Prostate gland (tissue), 2 donors: ENCODE data around the gene SULF2.

Experiments used
- POLR2A ChIP-seq: fragments of 450-650 bp; IDR thresholded peaks from one replicate; pipeline ENCODE4 v1.6.1; 2016; ENCODE audit warnings: antibody characterized with exemption, mild to moderate bottlenecking
- POLR2AphosphoS5 ChIP-seq: sonication (generic); formaldehyde crosslinking; IDR thresholded peaks from one replicate; pipeline ENCODE4 v1.6.1; 2017; ENCODE audit warnings: antibody characterized with exemption
- TF ChIP-seq, protein P1 (sequence below), 4 experiments: fragments of 200-600 bp in 2 of 4; fragments of 450-650 bp in 2 of 4; sonication (generic) in 2 of 4; IDR thresholded peaks; 1 replicate in 3 of 4; 2 replicates in 1 of 4; pipeline ENCODE4 v1.5.1; 2016 to 2019; ENCODE audit warnings: antibody characterized with exemption in 4 of 4, mild to moderate bottlenecking in 2 of 4, moderate library complexity in 2 of 4

DNA sequence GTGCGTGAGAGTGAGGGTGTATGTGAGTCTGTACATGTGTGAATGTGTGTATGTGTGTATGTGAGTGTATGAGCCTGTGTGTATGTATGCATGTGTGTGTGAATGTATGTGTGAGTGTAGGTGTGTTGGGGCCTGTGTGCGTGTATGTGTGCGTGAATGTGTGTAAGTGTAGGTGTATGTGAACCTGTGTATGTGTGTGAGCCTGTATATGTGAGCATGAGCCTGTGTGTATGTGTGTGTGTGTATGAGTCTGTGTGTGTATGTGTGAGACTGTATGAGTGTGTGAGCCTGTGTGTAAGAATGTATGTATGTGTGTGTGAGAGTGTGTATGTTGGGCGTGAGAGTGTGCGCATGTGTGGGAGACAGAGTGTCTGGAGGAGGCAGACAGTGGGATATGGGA lies 15.8 kb upstream of the SULF2 start:
- TF ChIP-seq POLR2A (no peak), POLR2AphosphoS5 (no peak)
- TF ChIP-seq, protein P1, sequence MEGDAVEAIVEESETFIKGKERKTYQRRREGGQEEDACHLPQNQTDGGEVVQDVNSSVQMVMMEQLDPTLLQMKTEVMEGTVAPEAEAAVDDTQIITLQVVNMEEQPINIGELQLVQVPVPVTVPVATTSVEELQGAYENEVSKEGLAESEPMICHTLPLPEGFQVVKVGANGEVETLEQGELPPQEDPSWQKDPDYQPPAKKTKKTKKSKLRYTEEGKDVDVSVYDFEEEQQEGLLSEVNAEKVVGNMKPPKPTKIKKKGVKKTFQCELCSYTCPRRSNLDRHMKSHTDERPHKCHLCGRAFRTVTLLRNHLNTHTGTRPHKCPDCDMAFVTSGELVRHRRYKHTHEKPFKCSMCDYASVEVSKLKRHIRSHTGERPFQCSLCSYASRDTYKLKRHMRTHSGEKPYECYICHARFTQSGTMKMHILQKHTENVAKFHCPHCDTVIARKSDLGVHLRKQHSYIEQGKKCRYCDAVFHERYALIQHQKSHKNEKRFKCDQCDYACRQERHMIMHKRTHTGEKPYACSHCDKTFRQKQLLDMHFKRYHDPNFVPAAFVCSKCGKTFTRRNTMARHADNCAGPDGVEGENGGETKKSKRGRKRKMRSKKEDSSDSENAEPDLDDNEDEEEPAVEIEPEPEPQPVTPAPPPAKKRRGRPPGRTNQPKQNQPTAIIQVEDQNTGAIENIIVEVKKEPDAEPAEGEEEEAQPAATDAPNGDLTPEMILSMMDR (IDR thresholded peaks at IDR 0.05), result no peak
